AG04449 (cell line): ENCODE measurements around the gene MT1E.

Source experiments
- CTCF ChIA-PET: fragments of 350-600 bp; formaldehyde crosslinking; extraction: SDS; loops from one replicate; lab custom pipeline; 2021; ENCODE audit warnings: antibody characterized with exemption; lab: Yijun Ruan, JAX
- POLR2A ChIA-PET: fragments of 400-600, 350-600 bp; formaldehyde crosslinking; extraction: SDS; loops from one replicate; lab custom pipeline; 2020; ENCODE audit warnings: antibody characterized with exemption, inconsistent platforms; lab: Yijun Ruan, JAX
- DNase-seq: peaks from one replicate; pipeline ENCODE4 v3.0.0-alpha.2; 2010; ENCODE audit warnings: low read depth, low spot score
- H3K4me3 ChIP-seq: 2 replicates; pipeline ENCODE4 v1.5.1; 2011; ENCODE audit warnings: low read depth, mild to moderate bottlenecking, control low read depth, low read length
- TF ChIP-seq, protein P1 (sequence below): IDR thresholded peaks from one replicate; pipeline ENCODE4 v1.5.1; 2011; ENCODE audit warnings: mild to moderate bottlenecking, moderate library complexity, low read length, control low read depth, inconsistent platforms; ENCODE audit not compliant: insufficient read depth; ENCODE audit errors: missing control alignments

MT1E gene

DNA sequence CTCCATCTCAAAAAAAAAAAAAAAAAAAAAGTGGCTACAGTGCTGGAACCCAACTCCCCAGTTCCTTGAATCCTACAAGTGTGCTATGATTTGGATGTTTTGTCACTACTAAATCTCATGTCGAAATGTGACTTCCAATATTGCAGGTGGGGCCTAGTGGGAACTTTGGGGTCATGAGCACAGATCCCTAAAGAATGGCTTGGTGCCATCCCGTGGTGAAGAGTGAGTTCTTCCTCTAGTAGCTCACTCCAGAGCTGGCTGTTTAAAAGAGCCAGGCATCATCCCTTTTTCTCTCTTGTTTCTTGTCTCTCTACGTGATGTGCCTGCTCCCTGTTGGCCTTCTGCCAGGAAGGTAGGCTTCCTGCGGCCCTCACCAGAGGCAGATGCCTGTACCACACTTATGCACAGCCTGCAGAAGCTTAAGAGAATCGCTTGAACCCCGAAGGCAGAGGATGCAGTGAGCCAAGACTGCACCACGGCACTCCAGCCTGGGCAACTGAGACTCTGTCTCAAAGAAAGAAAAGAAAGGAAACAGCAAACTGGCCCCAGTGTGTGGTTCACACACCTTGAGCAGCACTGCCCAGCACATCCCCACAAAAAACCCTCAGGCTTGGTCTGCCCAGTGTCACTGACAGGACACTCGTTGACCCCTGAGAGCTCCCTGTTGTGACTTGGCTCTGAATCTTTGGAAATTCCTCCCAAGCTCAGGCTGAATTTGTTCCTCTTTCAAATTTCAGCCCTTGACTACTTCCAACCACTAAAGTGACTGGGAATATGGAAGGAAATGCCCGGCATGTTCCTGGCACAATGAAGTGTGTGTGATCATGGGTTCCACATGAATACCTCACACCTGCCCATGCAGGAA is 3.1 kb downstream of the MT1E start:
- no peak overlapping the region for H3K4me3 ChIP-seq
- no peak for DNase-seq
- CTCF ChIA-PET = interaction anchor here (1.4 to 1.5 kb wide), 2 partner anchors 15 to 28 kb away, joined by 4 read pairs; no protein-coding TSS in a partner anchor
- TF ChIP-seq, protein P1, sequence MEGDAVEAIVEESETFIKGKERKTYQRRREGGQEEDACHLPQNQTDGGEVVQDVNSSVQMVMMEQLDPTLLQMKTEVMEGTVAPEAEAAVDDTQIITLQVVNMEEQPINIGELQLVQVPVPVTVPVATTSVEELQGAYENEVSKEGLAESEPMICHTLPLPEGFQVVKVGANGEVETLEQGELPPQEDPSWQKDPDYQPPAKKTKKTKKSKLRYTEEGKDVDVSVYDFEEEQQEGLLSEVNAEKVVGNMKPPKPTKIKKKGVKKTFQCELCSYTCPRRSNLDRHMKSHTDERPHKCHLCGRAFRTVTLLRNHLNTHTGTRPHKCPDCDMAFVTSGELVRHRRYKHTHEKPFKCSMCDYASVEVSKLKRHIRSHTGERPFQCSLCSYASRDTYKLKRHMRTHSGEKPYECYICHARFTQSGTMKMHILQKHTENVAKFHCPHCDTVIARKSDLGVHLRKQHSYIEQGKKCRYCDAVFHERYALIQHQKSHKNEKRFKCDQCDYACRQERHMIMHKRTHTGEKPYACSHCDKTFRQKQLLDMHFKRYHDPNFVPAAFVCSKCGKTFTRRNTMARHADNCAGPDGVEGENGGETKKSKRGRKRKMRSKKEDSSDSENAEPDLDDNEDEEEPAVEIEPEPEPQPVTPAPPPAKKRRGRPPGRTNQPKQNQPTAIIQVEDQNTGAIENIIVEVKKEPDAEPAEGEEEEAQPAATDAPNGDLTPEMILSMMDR = no peak
- POLR2A ChIA-PET = interaction anchor here (9.0 kb wide), 1 partner anchor 19 kb away, joined by 263 read pairs; the partner anchor contains the start of gene MT2A

DNA sequence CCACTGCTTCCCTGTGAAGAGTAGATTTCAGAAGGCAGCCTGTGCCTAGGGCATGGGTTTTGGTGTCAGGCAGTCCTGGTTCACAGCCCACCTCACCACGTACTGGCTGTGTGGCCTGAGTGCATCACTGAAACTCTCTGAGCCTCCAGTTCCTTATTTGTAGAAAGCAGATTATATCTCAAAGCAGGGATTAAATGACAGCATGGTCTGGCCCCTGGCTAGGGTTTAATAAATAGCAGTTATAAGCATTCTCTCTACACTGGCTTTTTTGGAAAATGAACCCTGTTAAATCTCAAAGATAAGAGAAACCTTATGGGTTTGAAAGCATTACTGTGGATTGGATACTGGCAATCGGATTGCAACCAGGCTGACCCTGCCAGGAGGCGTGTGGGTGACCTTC is 4.0 kb downstream of the MT1E start:
- no peak overlapping the region for H3K4me3 ChIP-seq
- no peak for DNase-seq
- POLR2A ChIA-PET = interaction anchor here (9.0 kb wide), 1 partner anchor 19 kb away, joined by 263 read pairs; the partner anchor contains the start of gene MT2A
- TF ChIP-seq, protein P1 = no peak
- CTCF ChIA-PET = interaction anchor here (1.3 to 1.5 kb wide), 3 partner anchors 12 to 28 kb away, joined by 3 to 4 read pairs (median 4); no protein-coding TSS in a partner anchor

DNA sequence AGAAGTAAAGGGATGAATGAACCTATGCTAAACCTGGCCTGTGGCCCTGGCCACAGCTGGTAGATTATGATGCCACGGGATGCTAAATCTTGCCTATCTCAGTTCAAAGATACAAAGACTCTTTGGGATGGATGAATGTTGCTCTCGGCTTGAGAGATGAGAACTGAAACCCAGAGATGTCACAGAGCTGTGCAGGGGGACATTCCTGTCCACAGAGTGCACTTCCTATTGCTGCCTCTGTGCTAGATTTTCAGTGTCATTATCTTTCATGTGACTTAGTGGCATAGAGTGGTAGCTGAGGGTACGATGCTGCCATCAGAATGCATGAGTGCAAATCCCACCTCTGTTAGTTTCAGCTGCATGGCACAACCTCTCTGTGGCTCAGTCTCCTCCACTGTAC is 4.6 kb downstream of the MT1E start:
- ChIA-PET POLR2A (interaction anchor here (9.0 kb wide), 1 partner anchor 20 kb away, joined by 263 read pairs; the partner anchor contains the start of gene MT2A), CTCF (interaction anchor here (1.2 to 1.6 kb wide), 5 partner anchors 11 to 72 kb away, joined by 3 to 5 read pairs (median 3); no protein-coding TSS in a partner anchor)
- DNase-seq = no peak
- no peak overlapping the region for H3K4me3 ChIP-seq
- TF ChIP-seq, protein P1 = no peak

DNA sequence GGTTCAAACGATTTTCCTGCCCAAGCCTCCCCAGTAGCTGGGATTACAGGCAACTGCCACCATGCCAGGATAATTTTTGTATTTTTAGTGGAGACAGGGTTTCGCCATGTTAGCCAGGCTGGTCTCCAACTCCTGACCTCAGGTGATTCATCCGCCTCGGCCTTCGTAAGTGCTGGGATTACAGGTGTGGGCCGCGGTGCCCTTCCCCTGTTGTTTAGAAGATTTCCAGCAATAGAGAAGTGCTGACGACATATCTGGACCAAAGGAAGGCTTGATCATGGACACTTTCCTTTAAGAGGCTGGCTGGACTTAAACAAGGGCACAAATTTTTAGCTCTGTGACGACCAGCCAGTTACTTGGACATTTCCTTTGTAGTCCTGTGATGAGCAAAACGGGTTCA is 5.6 kb downstream of the MT1E start:
- ChIA-PET CTCF (interaction anchor here (1.2 to 1.6 kb wide), 4 partner anchors 10 to 71 kb away, joined by 3 to 5 read pairs (median 3); no protein-coding TSS in a partner anchor), POLR2A (no interaction called here)
- no peak for DNase-seq
- no peak overlapping the region for H3K4me3 ChIP-seq
- TF ChIP-seq, protein P1 = no peak

DNA sequence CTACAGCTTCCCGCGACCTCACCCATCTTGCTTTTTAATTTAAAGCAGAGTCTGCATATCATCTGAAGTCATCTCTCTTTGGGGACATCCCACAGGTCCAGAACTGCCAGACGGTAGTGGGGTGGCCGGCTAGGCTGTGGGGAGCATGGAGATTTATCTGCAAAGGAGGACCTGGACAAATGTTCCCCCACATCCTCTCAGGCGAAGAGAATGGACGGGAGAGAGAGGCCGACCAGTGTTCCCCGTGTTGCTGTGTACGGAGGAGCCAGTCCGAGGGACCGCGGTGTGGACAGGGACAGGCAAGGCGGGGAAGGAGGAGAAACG is 6.2 kb downstream of the MT1E start:
- ChIA-PET POLR2A (no interaction called here), CTCF (no interaction called here)
- no peak for DNase-seq
- TF ChIP-seq, protein P1 = no peak
- H3K4me3 ChIP-seq = peak overlapping the region; percentile 45
